ENCODE data around the gene CIT.

DNA sequence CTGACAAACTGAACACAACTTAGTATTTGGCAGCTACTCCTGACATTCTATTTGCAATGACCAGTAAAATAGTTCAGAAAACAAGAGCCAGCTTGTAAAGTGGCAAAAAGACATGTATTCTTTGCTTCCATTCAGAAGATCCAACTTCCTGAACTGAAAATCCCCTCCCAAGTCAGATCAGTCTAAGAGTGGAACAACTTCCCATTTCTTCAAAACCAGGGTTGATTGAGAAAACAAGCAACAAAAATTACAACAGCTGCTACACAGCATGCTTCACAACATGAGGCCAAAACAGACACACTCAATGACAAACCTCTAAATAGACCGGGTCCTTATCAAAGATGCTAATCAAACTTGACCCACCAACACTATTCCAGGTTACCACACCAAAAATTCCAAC is 40.3 kb downstream of the CIT start:
- TF ChIP-seq POLR2A (IDR thresholded peaks at IDR 0.05) (no peak), CTCF (IDR thresholded peaks at IDR 0.05) (no peak)

All from body of pancreas (tissue), 4 donors.